ENCODE data around the gene NDUFS7.

NDUFS7 gene

GRCh38 chr19:1386945-1387683, 3.4 kb downstream of the NDUFS7 start:
- no peak for DNase-seq (ENCODE audit: low read depth)

- no peak for DNase-seq (ENCODE audit: low read depth)
These were observed 4.3 kb downstream of the NDUFS7 start for GRCh38 chr19:1387684-1388636.

DNA sequence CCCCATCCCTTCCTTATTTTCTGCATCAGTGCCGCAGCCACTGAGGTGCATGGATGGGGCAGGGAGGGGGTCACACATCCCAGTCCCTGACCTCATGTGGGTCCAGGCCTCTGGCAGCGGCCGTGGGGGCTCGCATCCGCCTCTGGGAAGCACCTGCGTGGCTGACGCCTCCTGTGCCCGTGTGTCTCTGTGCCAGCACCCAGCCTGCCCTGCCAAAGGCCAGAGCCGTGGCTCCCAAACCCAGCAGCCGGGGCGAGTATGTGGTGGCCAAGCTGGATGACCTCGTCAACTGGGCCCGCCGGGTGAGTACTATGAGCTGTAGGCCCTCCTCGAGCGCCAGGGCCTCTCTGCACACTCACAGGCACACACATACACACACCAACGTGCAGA, 4.9 kb downstream of the NDUFS7 start:
- no peak for DNase-seq (ENCODE audit: low read depth)

- no peak for DNase-seq (ENCODE audit: low read depth)
These were observed 5.6 kb downstream of the NDUFS7 start for GRCh38 chr19:1389033-1389940.

DNA sequence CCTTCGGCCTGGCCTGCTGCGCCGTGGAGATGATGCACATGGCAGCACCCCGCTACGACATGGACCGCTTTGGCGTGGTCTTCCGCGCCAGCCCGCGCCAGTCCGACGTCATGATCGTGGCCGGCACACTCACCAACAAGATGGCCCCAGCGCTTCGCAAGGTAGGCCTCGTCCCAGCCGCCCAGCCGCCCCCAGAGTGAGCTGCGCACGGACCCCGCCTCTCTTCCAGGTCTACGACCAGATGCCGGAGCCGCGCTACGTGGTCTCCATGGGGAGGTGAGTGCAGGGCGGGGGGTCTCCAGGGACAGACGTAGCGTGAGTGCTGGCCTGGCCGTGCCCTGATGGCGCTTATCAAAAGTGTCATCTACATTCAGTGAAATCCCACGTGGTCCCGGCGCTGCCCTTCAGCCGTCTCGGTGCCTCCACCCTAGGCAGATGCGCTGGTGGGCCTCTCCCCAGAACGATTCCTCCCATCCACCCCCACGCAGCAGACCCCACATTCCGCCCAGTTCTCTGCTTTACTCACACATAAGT, 7.2 kb downstream of the NDUFS7 start:
- no peak for DNase-seq (ENCODE audit: low read depth)

- DNase-seq (ENCODE audit: low read depth): no peak
These were observed 8.7 kb downstream of the NDUFS7 start for GRCh38 chr19:1392407-1392806.

GRCh38 chr19:1392939-1393530, 9.3 kb downstream of the NDUFS7 start:
- no peak for DNase-seq (ENCODE audit: low read depth)

DNA sequence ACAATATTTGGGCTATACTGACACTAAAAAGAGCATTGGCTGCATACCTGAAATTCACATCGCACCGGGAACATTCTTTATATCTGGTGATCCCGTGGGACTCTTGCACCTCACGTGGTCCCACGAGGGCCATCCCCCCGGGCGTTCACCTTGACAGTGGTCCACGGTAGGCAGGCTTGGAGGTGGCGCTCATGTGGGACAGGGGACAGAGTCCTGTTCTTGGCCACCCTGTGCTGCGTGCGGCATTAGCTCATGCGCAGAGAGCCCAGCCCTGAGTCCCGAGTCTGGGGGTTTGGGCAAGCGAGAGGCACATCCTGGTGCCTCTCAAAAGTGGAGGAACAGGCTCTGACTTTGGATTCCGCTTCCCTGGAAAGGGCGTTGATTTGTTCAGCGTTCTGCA, 10.1 kb downstream of the NDUFS7 start:
- no peak for DNase-seq (ENCODE audit: low read depth)

- no peak for DNase-seq (ENCODE audit: low read depth)
These were observed 10.8 kb downstream of the NDUFS7 start for GRCh38 chr19:1394252-1395193.

DNA sequence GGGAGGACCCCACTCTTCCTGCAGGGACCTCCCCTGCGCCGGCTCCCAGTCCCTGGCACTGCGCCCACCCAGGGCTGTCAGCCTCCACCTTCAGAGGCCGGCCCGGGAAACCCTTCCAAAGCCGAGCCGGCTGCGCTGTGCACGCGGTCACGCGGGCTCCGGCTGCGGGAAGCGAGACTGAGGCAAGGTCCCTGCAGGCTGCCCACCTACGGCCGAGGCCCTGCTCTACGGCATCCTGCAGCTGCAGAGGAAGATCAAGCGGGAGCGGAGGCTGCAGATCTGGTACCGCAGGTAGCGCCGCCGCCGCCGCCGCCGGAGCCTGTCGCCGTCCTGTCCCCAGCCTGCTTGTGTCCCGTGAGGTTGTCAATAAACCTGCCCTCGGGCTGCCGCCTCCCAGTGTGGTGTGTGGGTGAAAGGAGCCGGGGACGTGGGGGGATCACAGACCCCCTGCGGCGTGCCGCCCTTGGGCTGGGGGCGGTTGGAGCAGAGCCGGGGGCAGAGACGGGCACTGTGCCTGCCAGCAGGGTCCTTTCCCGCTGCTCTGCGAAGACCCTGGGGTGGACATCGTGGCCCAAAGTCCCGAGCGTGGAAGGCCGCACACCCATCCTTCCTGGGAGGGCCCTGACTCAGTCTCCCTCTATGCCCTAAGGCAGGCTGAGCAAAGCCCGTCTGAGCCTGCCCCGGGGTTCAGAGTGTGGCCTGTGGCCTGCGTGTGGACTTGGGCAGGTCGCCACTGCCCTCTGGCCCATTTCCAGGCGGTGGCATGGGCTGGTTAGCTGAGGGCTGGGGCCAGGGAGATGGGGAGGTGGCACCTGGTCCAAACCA, 11.7 kb downstream of the NDUFS7 start:
- no peak for DNase-seq (ENCODE audit: low read depth)

DNA sequence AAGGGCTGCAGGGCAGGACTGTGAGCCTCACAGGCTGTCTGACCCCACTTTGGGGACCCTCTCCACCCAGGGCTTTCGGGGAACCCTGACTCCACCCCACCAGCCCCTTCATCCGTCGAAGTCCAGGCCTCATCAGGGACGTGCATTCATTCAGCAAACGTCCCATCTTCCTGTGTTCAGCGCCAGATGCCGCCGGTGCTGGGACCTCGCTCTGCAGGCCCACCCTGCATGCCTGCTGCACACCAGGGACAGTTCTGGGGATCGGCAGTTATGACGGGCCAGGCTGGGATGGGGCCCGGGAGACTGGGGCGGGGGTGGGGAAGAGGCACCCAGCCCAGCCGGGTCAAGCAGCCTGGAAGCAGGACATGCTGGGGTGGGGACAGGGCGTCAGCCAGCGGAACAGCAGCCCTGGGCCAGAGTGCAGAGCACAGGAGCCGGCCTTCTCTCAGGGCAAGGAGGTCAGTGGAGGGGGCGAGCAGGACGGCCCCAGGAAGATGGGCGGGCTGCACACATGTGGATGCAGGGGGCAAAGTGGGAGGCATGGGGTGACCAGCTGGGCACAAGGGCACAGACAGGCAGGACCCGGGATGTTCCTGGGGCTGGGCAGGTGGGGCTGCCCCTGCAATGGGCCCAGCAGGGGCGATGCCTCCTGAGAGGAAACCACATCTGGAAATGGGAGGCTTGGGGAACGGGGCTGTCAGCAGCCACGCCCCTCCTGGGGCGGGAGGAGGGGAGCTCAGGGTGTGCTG, 12.5 kb downstream of the NDUFS7 start:
- DNase-seq (ENCODE audit: low read depth): no peak

- DNase-seq (ENCODE audit: low read depth): no peak
These were observed 13.3 kb downstream of the NDUFS7 start for GRCh38 chr19:1396768-1397679.

DNA sequence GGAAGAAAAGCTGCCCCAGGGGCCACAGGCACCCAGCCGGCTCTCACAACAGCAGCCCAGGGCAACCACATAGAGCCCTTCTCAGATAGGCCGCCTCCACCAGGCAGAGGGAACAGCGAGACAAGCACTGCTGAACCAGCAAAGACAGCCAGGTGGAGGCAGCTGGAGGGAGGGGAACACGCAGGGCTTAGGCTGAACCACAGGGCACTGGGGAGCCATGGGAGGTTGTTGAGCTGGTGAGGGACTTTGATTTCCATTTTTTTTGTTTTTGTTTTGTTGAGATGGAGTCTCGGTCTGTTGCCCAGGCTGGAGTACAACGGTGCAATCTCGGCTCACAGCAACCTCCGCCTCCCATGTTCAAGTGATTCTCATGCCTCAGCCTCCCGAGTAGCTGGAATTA, 14.1 kb downstream of the NDUFS7 start:
- DNase-seq (ENCODE audit: low read depth): no peak

GRCh38 chr19:1399079-1399478, 15.4 kb downstream of the NDUFS7 start:
- no peak for DNase-seq (ENCODE audit: low read depth)

DNA sequence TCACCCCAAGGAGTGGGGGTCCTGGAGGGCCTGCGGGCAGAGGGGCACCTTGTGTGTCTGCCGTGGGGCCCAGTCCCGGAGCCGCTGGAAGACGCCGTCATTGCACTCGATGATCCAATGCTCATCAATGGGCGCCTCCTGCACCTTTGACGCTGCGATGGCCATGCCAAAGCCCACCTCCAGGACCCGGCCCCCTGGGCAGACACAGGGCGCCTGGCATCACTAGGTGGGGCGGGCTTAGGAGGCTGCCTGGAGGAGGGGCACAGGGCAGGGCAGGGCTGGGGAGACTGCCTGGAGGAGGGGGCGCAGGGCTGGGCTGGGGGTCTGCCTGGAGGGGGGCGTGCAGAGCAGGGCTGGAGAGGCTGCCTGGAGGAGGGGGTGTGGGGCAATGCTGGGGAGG, 16.0 kb downstream of the NDUFS7 start:
- no peak for DNase-seq (ENCODE audit: low read depth)

- no peak for DNase-seq (ENCODE audit: low read depth)
These were observed 16.8 kb downstream of the NDUFS7 start for GRCh38 chr19:1400281-1401137.

Data from fibroblast of the conjunctiva (primary cell).